Smooth muscle cell (in vitro differentiated cells): ENCODE results near the gene TOR1AIP1. TPM values are rescaled to one million over a fixed set of nuclear protein-coding genes. Genes with fewer than 3 reads are reported as not detected.
A peak's percentile ranks its signal among the peaks of the same experiment; 100 is the strongest.

Experiments used
- DNase-seq: peaks from one replicate; lab custom pipeline; 2025; ENCODE audit not compliant: unreplicated experiment; lab: John Stamatoyannopoulos, UW
- H2AFZ ChIP-seq: fragments of 200-600 bp; sonication (generic); 2 replicates; pipeline ENCODE4 v1.6.0; 2016; ENCODE audit warnings: antibody characterized with exemption, low read depth, mild to moderate bottlenecking
- H3F3A ChIP-seq: fragments of 200-600 bp; sonication (generic); 2 replicates; pipeline ENCODE4 v1.6.0; 2017; ENCODE audit warnings: antibody characterized with exemption, low read depth
- H3K27ac ChIP-seq: fragments of 200-600 bp; sonication (generic); 2 replicates; pipeline ENCODE4 v1.5.1; 2016; ENCODE audit warnings: low read depth, mild to moderate bottlenecking
- H3K27me3 ChIP-seq: fragments of 200-600 bp; sonication (generic); 2 replicates; pipeline ENCODE4 v1.6.1; 2016; ENCODE audit warnings: low read depth, mild to moderate bottlenecking
- H3K36me3 ChIP-seq: fragments of 200-600 bp; sonication (generic); 2 replicates; pipeline ENCODE4 v1.5.1; 2016; ENCODE audit warnings: low read depth
- H3K4me1 ChIP-seq: fragments of 200-600 bp; sonication (generic); 2 replicates; pipeline ENCODE4 v1.5.1; 2016; ENCODE audit warnings: low read depth
- H3K4me2 ChIP-seq: fragments of 200-600 bp; sonication (generic); 2 replicates; pipeline ENCODE4 v1.6.0; 2016; ENCODE audit warnings: mild to moderate bottlenecking
- H3K4me3 ChIP-seq: fragments of 200-600 bp; sonication (generic); 2 replicates; pipeline ENCODE4 v1.5.1; 2016; ENCODE audit warnings: mild to moderate bottlenecking
- H3K79me2 ChIP-seq: fragments of 200-600 bp; sonication (generic); 2 replicates; pipeline ENCODE4 v1.6.0; 2016; ENCODE audit warnings: low read depth, mild to moderate bottlenecking
- H3K9ac ChIP-seq: fragments of 200-600 bp; sonication (generic); 2 replicates; pipeline ENCODE4 v1.6.0; 2016; ENCODE audit warnings: low read depth
- H3K9me3 ChIP-seq: fragments of 200-600 bp; sonication (generic); replicated peaks from 2 replicates; pipeline ENCODE4 v1.5.1; 2016; ENCODE audit warnings: low read depth
- H4K20me1 ChIP-seq: fragments of 200-600 bp; sonication (generic); 2 replicates; pipeline ENCODE4 v1.6.0; 2016; ENCODE audit warnings: low read depth
- CTCF ChIP-seq: fragments of 200-600 bp; sonication (generic); IDR thresholded peaks from 2 replicates; pipeline ENCODE4 v1.5.1; 2017; ENCODE audit warnings: borderline replicate concordance, mild to moderate bottlenecking, antibody characterized with exemption; ENCODE audit not compliant: insufficient read depth, poor library complexity, severe bottlenecking
- WGBS: methylation state at CpG from one replicate; pipeline ENCODE4 v1.1.7; 2016; ENCODE audit warnings: low lambda C conversion rate; 5-methylcytosine and 5-hydroxymethylcytosine counted together
- polyA plus RNA-seq: library from polyadenylated mRNA; unstranded; fragments of >200 nt; fragmentation: Nextera tagmentation; extraction: Ambion mirVana; gene quantifications from 2 replicates; pipeline ENCODE4 v1.2.1, GENCODE V29; 2016
- total RNA-seq: library from RNA; depleted of rRNA; stranded (reverse); fragments of >200 nt; gene quantifications from 2 replicates; pipeline ENCODE4 v1.2.3, GENCODE V29; 2014

The TOR1AIP1 gene
- total and polyA plus RNA-seq, 2 experiments from 2014 or later: 25.8 to 36.5 TPM

- Histone ChIP-seq H3K4me3 (no peak overlapping the region), H3K9me3 (no peaks in the 10 kb centered on the region), H2AFZ (no peak overlapping the region), H3F3A (peaks cover 8% of the 10 kb centered on the region), H4K20me1 (peaks cover 14% of the 10 kb centered on the region), H3K79me2 (peaks cover 19% of the 10 kb centered on the region), H3K27ac (no peak overlapping the region), H3K9ac (no peak overlapping the region), H3K27me3 (no peaks in the 10 kb centered on the region), H3K4me1 (peaks cover 10% of the 10 kb centered on the region), H3K36me3 (no peaks in the 10 kb centered on the region), H3K4me2 (no peak overlapping the region)
- DNase-seq: no peak
- no peak for TF ChIP-seq CTCF
- WGBS: 96% methylated on average over 10 of the region's 10 CpGs
Measured at GRCh38 chr1:179951383-179952144, 69.5 kb downstream of the TOR1AIP1 start.

GRCh38 chr1:179952186-179952585 lies 70.1 kb downstream of the TOR1AIP1 start:
- Histone ChIP-seq H3K9ac (no peak overlapping the region), H3K9me3 (no peaks in the 10 kb centered on the region), H3K27me3 (no peaks in the 10 kb centered on the region), H2AFZ (no peak overlapping the region), H3K4me2 (no peak overlapping the region), H3K79me2 (peaks cover 25% of the 10 kb centered on the region), H3K36me3 (no peaks in the 10 kb centered on the region), H3F3A (peaks cover 8% of the 10 kb centered on the region), H3K4me3 (no peak overlapping the region), H3K27ac (no peak overlapping the region), H3K4me1 (peaks cover 17% of the 10 kb centered on the region), H4K20me1 (peaks cover 20% of the 10 kb centered on the region)
- no peak for DNase-seq
- WGBS: 97% methylated on average over 4 of the region's 4 CpGs
- no peak for TF ChIP-seq CTCF

GRCh38 chr1:179953974-179954492 lies 71.9 kb downstream of the TOR1AIP1 start:
- Histone ChIP-seq H3F3A (peaks cover 8% of the 10 kb centered on the region), H3K4me3 (peak overlapping the region; percentile 82), H3K9me3 (no peaks in the 10 kb centered on the region), H3K27ac (peak overlapping the region; percentile 74), H2AFZ (peak overlapping the region; percentile 92), H3K4me1 (peaks cover 22% of the 10 kb centered on the region), H4K20me1 (peaks cover 36% of the 10 kb centered on the region), H3K4me2 (peak overlapping the region; percentile 86), H3K9ac (peak overlapping the region; percentile 69), H3K27me3 (no peaks in the 10 kb centered on the region), H3K79me2 (peaks cover 44% of the 10 kb centered on the region), H3K36me3 (no peaks in the 10 kb centered on the region)
- DNase-seq: no peak
- no peak for TF ChIP-seq CTCF
- 6% methylated on average over 19 of the region's 19 CpGs for WGBS
